Upper lobe of left lung (tissue), 4 donors: Measurements from ENCODE around the gene STEAP1B.

Source experiments
- EP300 ChIP-seq, 4 donors: sonication (generic); formaldehyde crosslinking; IDR thresholded peaks; one replicate each; pipeline ENCODE4 v1.5.1; 2017; ENCODE audit warnings: antibody characterized with exemption in 4 of 4, control low read depth in 2 of 4
- POLR2A ChIP-seq, 4 donors: fragments of 450-650 bp; IDR thresholded peaks; one replicate each; pipeline ENCODE4 v1.5.1; 2016 to 2017; ENCODE audit warnings: antibody characterized with exemption in 4 of 4, mild to moderate bottlenecking in 2 of 4
- TF ChIP-seq, protein P1 (sequence below), 6 experiments: fragments of 450-650 bp in 4 of 6; fragments of 200-600 bp in 2 of 6; sonication (generic) in 2 of 6; IDR thresholded peaks; one replicate each; pipeline ENCODE4 v1.5.1; 2016 to 2019; ENCODE audit warnings: antibody characterized with exemption in 6 of 6

DNA sequence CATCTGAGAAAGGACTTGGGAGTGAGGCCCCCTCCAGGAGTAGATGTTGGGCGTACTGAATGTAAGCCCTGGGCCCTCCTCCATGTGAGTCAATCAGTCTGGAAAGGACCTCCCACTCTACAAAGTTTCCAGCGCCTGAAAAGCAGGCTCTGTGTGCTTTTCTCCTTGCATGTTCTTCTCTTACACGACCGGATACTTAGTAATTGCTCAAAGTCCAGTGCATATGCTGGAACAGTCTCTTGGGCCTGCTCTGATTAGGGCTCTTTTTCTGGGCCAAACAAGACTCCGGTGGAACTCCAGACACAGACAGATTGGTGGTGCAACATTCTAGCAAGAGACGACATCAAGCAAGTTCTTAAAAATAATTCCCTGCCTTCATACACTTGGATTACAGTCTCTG lies 104.8 kb downstream of the STEAP1B start:
- TF ChIP-seq, protein P1, sequence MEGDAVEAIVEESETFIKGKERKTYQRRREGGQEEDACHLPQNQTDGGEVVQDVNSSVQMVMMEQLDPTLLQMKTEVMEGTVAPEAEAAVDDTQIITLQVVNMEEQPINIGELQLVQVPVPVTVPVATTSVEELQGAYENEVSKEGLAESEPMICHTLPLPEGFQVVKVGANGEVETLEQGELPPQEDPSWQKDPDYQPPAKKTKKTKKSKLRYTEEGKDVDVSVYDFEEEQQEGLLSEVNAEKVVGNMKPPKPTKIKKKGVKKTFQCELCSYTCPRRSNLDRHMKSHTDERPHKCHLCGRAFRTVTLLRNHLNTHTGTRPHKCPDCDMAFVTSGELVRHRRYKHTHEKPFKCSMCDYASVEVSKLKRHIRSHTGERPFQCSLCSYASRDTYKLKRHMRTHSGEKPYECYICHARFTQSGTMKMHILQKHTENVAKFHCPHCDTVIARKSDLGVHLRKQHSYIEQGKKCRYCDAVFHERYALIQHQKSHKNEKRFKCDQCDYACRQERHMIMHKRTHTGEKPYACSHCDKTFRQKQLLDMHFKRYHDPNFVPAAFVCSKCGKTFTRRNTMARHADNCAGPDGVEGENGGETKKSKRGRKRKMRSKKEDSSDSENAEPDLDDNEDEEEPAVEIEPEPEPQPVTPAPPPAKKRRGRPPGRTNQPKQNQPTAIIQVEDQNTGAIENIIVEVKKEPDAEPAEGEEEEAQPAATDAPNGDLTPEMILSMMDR (IDR thresholded peaks at IDR 0.05) = no peak
- TF ChIP-seq POLR2A (IDR thresholded peaks at IDR 0.05) (no peak), EP300 (IDR thresholded peaks at IDR 0.05) (no peak)
